Prostate gland (tissue), 2 donors: ENCODE results near the gene GNL1. TPM values are rescaled to one million over a fixed set of nuclear protein-coding genes. Genes with fewer than 3 reads are reported as not detected.

ENCODE experiments used
- DNase-seq: peaks from one replicate; pipeline ENCODE4 v3.0.0-alpha.2; 2019; ENCODE audit warnings: low spot score
- H3K27ac ChIP-seq, 2 donors: fragments of 200-600 bp; sonication (generic); 2 replicates each; pipeline ENCODE4 v1.5.1; 2017 to 2019
- H3K27me3 ChIP-seq: fragments of 200-600 bp; sonication (generic); replicated peaks from 2 replicates; pipeline ENCODE4 v1.5.1; 2019; ENCODE audit not compliant: insufficient read depth
- H3K36me3 ChIP-seq, 2 donors: fragments of 200-600 bp; sonication (generic); 1 replicate in 1 of 2; 2 replicates in 1 of 2; pipeline versions ENCODE4 v1.5.1 to v1.8.1; 2017 to 2019
- H3K4me1 ChIP-seq: fragments of 200-600 bp; sonication (generic); replicated peaks from 2 replicates; pipeline ENCODE4 v1.5.1; 2019
- H3K4me3 ChIP-seq, 2 donors: fragments of 200-600 bp; sonication (generic); 2 replicates each; pipeline ENCODE4 v1.5.1; 2017 to 2019
- H3K9me3 ChIP-seq: fragments of 200-600 bp; sonication (generic); 2 replicates; pipeline ENCODE4 v1.5.1; 2017
- POLR2A ChIP-seq: fragments of 450-650 bp; IDR thresholded peaks from one replicate; pipeline ENCODE4 v1.6.1; 2016; ENCODE audit warnings: antibody characterized with exemption, mild to moderate bottlenecking
- POLR2AphosphoS5 ChIP-seq: sonication (generic); formaldehyde crosslinking; IDR thresholded peaks from one replicate; pipeline ENCODE4 v1.6.1; 2017; ENCODE audit warnings: antibody characterized with exemption
- WGBS: methylation state at CpG from one replicate; pipeline ENCODE4 v1.1.5; 2018; 5-methylcytosine and 5-hydroxymethylcytosine counted together
- intact Hi-C: fragments of 100-400 bp; cut with DNase I; formaldehyde crosslinking; loops from one replicate; pipeline ENCODE4 v1.14.2; 2022
- total RNA-seq, 2 donors: library from RNA; depleted of rRNA; stranded (reverse); fragments of >200 nt; gene quantifications; one replicate each; pipeline ENCODE4 v1.1.0, GENCODE V29; 2016
- TF ChIP-seq, protein P1 (sequence below), 4 experiments: fragments of 200-600 bp in 2 of 4; fragments of 450-650 bp in 2 of 4; sonication (generic) in 2 of 4; IDR thresholded peaks; 1 replicate in 3 of 4; 2 replicates in 1 of 4; pipeline ENCODE4 v1.5.1; 2016 to 2019; ENCODE audit warnings: antibody characterized with exemption in 4 of 4, mild to moderate bottlenecking in 2 of 4, moderate library complexity in 2 of 4

GNL1 gene
- total RNA-seq, 2 donors from 2014 or later = 38.3 to 56.4 TPM

DNA sequence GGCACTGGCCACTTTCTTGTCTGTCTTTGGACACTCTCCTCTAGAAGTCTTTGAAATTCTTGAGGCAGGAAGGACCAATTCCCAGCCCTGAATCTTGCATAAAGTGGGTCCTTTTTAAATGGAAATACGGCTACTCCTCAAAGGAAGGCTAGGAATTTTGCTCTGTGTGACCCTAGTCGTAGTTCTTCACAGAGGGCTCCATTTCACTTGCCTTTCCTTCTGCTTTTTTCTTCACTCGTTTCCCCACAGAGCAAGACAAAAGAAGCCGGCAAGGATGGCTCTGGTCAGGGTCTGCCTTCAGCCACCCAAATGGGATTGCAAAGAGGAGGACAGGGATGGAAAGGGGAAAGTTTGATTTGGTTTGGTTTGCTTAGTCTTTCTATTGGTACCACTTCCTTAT is 41.2 kb downstream of the GNL1 start:
- Histone ChIP-seq H3K4me1 (no peaks in the 10 kb centered on the region), H3K27me3 (no peaks in the 10 kb centered on the region), H3K4me3 (no peak overlapping the region), H3K27ac (no peak overlapping the region), H3K36me3 (no peaks in the 10 kb centered on the region), H3K9me3 (no peaks in the 10 kb centered on the region)
- intact Hi-C loops = no loop called here
- 51% methylated on average over 4 of the region's 4 CpGs for WGBS
- DNase-seq = no peak
- TF ChIP-seq POLR2A (no peak), POLR2AphosphoS5 (no peak)
- TF ChIP-seq, protein P1, sequence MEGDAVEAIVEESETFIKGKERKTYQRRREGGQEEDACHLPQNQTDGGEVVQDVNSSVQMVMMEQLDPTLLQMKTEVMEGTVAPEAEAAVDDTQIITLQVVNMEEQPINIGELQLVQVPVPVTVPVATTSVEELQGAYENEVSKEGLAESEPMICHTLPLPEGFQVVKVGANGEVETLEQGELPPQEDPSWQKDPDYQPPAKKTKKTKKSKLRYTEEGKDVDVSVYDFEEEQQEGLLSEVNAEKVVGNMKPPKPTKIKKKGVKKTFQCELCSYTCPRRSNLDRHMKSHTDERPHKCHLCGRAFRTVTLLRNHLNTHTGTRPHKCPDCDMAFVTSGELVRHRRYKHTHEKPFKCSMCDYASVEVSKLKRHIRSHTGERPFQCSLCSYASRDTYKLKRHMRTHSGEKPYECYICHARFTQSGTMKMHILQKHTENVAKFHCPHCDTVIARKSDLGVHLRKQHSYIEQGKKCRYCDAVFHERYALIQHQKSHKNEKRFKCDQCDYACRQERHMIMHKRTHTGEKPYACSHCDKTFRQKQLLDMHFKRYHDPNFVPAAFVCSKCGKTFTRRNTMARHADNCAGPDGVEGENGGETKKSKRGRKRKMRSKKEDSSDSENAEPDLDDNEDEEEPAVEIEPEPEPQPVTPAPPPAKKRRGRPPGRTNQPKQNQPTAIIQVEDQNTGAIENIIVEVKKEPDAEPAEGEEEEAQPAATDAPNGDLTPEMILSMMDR (IDR thresholded peaks at IDR 0.05) = no peak

DNA sequence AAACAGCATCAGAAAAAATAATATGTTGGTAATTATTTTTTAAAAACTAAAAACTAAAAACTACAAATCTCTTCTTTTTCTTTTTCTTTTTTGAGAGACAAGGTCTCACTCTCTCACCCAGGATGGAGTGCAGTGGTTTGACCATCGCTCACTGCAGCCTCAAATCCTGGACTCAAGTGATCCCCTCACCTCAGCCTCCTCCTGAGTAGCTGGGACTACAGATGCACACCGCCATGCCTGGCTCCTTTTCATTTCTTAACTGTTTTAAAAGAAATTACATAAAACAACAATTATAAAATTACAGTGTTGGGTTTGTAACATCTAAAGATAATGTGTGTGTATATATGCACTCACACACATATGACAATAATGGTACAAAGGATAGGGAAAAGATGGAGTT is 42.8 kb downstream of the GNL1 start:
- no peaks in the 10 kb centered on the region for H3K9me3 ChIP-seq
- H3K27ac ChIP-seq = no peak overlapping the region
- no peak for DNase-seq
- H3K4me1 ChIP-seq = no peaks in the 10 kb centered on the region
- intact Hi-C loops = no loop called here
- no peak overlapping the region for H3K4me3 ChIP-seq
- WGBS = 92% methylated on average over 2 of the region's 2 CpGs
- no peaks in the 10 kb centered on the region for H3K27me3 ChIP-seq
- H3K36me3 ChIP-seq = no peaks in the 10 kb centered on the region
- TF ChIP-seq, protein P1 (IDR thresholded peaks at IDR 0.05) = no peak
- TF ChIP-seq POLR2AphosphoS5 = no peak
- no peak for TF ChIP-seq POLR2A

DNA sequence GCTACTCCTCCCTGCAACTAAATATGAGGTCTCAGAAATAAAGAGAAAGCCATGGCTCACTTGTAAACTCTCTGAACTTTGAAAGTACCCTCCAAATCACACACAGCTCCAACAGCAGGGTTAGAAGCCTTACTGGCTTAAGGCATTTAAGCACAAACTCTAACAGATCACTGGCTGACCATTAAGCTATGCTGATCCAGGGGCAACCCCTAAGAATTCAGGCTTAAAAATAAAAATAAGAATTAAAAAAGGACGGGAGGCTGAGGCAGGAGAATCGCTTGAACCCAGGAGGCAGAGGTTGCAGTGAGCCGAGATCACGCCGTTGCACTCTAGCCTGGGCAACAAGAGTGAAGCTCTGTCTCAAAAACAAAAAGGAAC is 45.1 kb downstream of the GNL1 start:
- no peak for TF ChIP-seq POLR2A
- TF ChIP-seq POLR2AphosphoS5 = no peak
- TF ChIP-seq, protein P1 (IDR thresholded peaks at IDR 0.05) = no peak
- Histone ChIP-seq H3K4me3 (no peak overlapping the region), H3K27me3 (no peaks in the 10 kb centered on the region), H3K36me3 (no peaks in the 10 kb centered on the region), H3K9me3 (no peaks in the 10 kb centered on the region), H3K27ac (no peak overlapping the region), H3K4me1 (no peaks in the 10 kb centered on the region)
- DNase-seq = no peak
- 59% methylated on average over 5 of the region's 5 CpGs for WGBS
- intact Hi-C loops = no loop called here

DNA sequence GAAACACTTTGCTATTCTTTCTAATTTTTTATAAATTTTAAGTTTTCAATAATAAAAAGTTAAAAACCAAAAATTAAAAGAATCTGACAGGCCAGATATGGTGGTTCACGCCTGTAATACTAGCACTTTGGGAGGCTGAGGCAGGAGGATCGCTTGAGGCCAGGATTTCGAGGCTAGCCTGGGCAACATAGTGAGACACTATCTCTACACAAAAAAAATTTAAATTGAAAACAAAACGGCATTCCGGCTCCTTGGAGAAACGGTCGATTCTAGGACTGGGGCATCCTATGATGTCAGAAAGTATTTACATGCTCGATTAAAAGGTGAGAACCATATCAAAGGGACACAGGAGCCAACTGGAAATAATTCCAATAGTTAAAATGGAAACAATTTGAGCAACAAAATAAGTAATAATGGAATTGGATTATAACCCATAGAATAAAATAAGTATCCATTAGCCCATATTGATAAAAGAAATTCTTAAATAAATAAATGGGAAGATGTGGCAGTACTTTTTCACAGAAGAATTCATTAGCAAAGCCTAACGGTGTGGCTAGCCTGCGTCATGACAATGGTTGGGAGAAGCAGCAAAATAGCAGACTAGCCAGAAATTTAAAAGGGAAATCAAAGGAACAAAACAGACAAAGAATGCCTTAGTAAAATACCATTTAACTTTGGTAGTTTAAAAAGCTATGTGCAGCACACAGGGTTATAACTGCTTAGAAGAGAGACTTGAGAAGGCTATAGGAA is 45.7 kb downstream of the GNL1 start:
- Histone ChIP-seq H3K4me1 (no peaks in the 10 kb centered on the region), H3K4me3 (no peak overlapping the region), H3K27ac (no peak overlapping the region), H3K9me3 (no peaks in the 10 kb centered on the region), H3K36me3 (no peaks in the 10 kb centered on the region), H3K27me3 (no peaks in the 10 kb centered on the region)
- intact Hi-C loops = no loop called here
- no peak for TF ChIP-seq POLR2A
- TF ChIP-seq POLR2AphosphoS5 = no peak
- TF ChIP-seq, protein P1 (IDR thresholded peaks at IDR 0.05) = no peak
- 78% methylated on average over 10 of the region's 10 CpGs for WGBS
- DNase-seq = no peak
